ENCODE measurements around the gene BTBD19. TPM values are rescaled to one million over a fixed set of nuclear protein-coding genes. Genes with fewer than 3 reads are reported as not detected.

BTBD19 gene
- total and polyA plus RNA-seq, 9 of the 15 experiments (the other 6 are each of a cell fraction or from before 2014, with no cell fraction given): 0.22 to 2.0 (median 0.95) TPM

DNA sequence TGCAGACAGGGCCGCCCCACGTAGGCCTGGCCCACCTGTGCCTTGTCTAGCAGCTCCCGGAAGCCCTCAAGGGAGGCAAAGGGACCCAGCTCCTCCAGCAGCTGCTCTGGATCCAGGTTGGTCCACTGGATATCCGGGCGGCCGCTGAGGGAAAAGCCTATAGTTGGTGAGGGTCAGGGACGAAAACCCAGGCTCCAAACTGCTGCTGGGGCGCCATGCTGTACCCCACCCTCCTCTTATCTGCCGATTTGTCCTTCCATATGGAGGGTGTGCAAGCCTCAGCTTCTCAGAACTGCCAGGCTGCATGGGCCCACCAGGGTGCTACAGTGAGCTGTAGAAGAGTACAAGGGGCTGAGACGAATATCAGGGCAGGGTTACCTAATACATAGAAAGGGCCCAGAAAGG lies 22.6 kb downstream of the BTBD19 start:
- H3K9me3 ChIP-seq (replicated peaks; ENCODE audit: control insufficient read depth, insufficient read depth, low read depth, low read length): no peaks in the 10 kb centered on the region
- peak overlapping the region; percentile 46 for H3K27ac ChIP-seq (ENCODE audit: extremely low read depth, low read depth, low read length)
- ATAC-seq (peak; percentile 74), FAIRE-seq (peak; percentile 51), DNase-seq (ENCODE audit: extremely low read depth in 1 of 4, low spot score in 3 of 4) (peak; percentile 73 to 82 (median 78))
- intact Hi-C loops (cut with micrococcal nuclease) (loop anchor here (5.0 to 10.0 kb wide), 2 partner anchors 39 to 394 kb away; no protein-coding TSS in a partner anchor), in situ Hi-C loops (cut with MboI) (no loop called here)
- H3K36me3 ChIP-seq (ENCODE audit: control insufficient read depth, insufficient read depth, low read length): no peaks in the 10 kb centered on the region
- CTCF ChIA-PET (ENCODE audit: low intra/inter-chr PET ratio): no interaction called here
- H3K4me1 ChIP-seq (replicated peaks in 1 of 2; ENCODE audit: control insufficient read depth in 2 of 2, insufficient read depth in 2 of 2, low read length in 2 of 2): peaks cover 51 to 75% of the 10 kb centered on the region in 2 experiments
- no peaks in the 10 kb centered on the region for H3K27me3 ChIP-seq (ENCODE audit: control insufficient read depth in 2 of 2, insufficient read depth in 2 of 2, low read length in 2 of 2)
- BruUV-seq (replicated peaks): no TSS peak
- 32% methylated on average over 8 of the region's 10 CpGs for WGBS (ENCODE audit: insufficient coverage, low coverage, missing lambda C conversion rate)
- H3K9ac ChIP-seq (ENCODE audit: insufficient read depth in 1 of 2, low read depth in 2 of 2, low read length in 2 of 2): peak overlapping the region; percentile 45 to 87
- H3K4me2 ChIP-seq (ENCODE audit: insufficient read depth, low read length): peak overlapping the region; percentile 58
- H2AFZ ChIP-seq (ENCODE audit: low read depth, low read length): peak overlapping the region; percentile 93
- POLR2A ChIA-PET: interaction anchor here (0.6 to 11.1 kb wide), 11 partner anchors 11 to 655 kb away, joined by 3 to 217 read pairs (median 6); partner anchors contain the start of genes BTBD19, PTCH2, RPS8 and UROD
- no peaks in the 10 kb centered on the region for H3K9me1 ChIP-seq (ENCODE audit: control insufficient read depth, insufficient read depth, low read length)
- no peaks in the 10 kb centered on the region for H3K79me2 ChIP-seq (ENCODE audit: control insufficient read depth, insufficient read depth, low read length)
- no peak overlapping the region for H3K4me3 ChIP-seq
- H4K20me1 ChIP-seq (replicated peaks; ENCODE audit: control insufficient read depth, insufficient read depth, low read length): no peaks in the 10 kb centered on the region
- TF ChIP-seq YY1 (IDR thresholded peaks at IDR 0.05; ENCODE audit: borderline replicate concordance in 1 of 3, control insufficient read depth in 1 of 3, extremely low read depth in 1 of 3, insufficient read depth in 3 of 3, insufficient read length in 1 of 3, insufficient replicate concordance in 2 of 3, low read depth in 1 of 3, low read length in 2 of 3) (peak in 1 of 3 experiments; percentile 47), SMAD1 (IDR thresholded peaks at IDR 0.05; ENCODE audit: low read depth, low read length, partially characterized antibody) (peak; percentile 24), E2F5 (CRISPR knock-in tag; IDR thresholded peaks at IDR 0.05) (no peak), ZFX (CRISPR knock-in tag; IDR thresholded peaks at IDR 0.05) (0 out of 2 replicates have a peak, but pooled peaks have one; percentile 23), TFAP4 (CRISPR knock-in tag; IDR thresholded peaks at IDR 0.05; ENCODE audit: borderline replicate concordance) (peak; percentile 53; the same call in 1 of the 2 replicates), RAD21 (CRISPR knock-in tag; conservative IDR thresholded peaks at IDR 0.05 in 1 of 2, IDR thresholded peaks at IDR 0.05 in 1 of 2) (peak in 1 of 2 experiments; percentile 33; a peak in 2 of 4 replicates), CBFA2T3 (IDR thresholded peaks at IDR 0.05) (peak; percentile 46), MAX (CRISPR knock-in tag; IDR thresholded peaks at IDR 0.05) (peak; percentile 51), ZBTB43 (CRISPR knock-in tag; IDR thresholded peaks at IDR 0.05) (no peak), ETS1 (conservative IDR thresholded peaks at IDR 0.05; ENCODE audit: control insufficient read depth, low read depth, low read length) (0 out of 2 replicates have a peak, but pooled peaks have one; percentile 26), ZNF584 (CRISPR knock-in tag; IDR thresholded peaks at IDR 0.05; ENCODE audit: low read depth) (no peak), HOMEZ (CRISPR knock-in tag; IDR thresholded peaks at IDR 0.05) (no peak), MTA3 (IDR thresholded peaks at IDR 0.05; ENCODE audit: borderline replicate concordance) (0 out of 2 replicates have a peak, but pooled peaks have one; percentile 39), DPF2 (IDR thresholded peaks at IDR 0.05) (peak; percentile 42; the same call in 1 of the 2 replicates)

Data from K562 (cell line).